Panc1 (cell line): Measurements from ENCODE around the gene IFIT3. TPM values are rescaled to one million over a fixed set of nuclear protein-coding genes. Genes with fewer than 3 reads are reported as not detected.

Source experiments
- ATAC-seq: fragments of 200-7000 bp; cut with Tn5 transposase; 2 replicates; pipeline ENCODE4 v1.9.1; 2020; ENCODE audit warnings: mild to moderate bottlenecking, moderate library complexity
- BruUV-seq: library from RNA; stranded (reverse); fragments of 400-500 nt; replicated peaks from 2 replicates; lab custom pipeline; 2021; lab: Mats Ljungman, UMichigan
- CTCF ChIA-PET: fragments of 300-600 bp; sonication (Branson Sonifier 250); formaldehyde crosslinking; loops from one replicate; lab custom pipeline; 2022; ENCODE audit warnings: antibody characterized with exemption; lab: Charles Lee
- POLR2A ChIA-PET: fragments of 300-600 bp; sonication (Branson Sonifier 250); formaldehyde crosslinking; loops from one replicate; lab custom pipeline; 2022; ENCODE audit warnings: antibody characterized with exemption; lab: Charles Lee
- DNase-seq: peaks from one replicate; pipeline ENCODE4 v3.0.0-alpha.2; 2010; ENCODE audit warnings: low read depth, low spot score
- H3K27ac ChIP-seq: 2 replicates; pipeline ENCODE4 v1.5.1; 2011; ENCODE audit warnings: mild to moderate bottlenecking, low read length, inconsistent platforms
- H3K27me3 ChIP-seq: fragments of 200-500 bp; sonication (Bioruptor generic); 2 replicates; pipeline ENCODE4 v1.6.0; 2014; ENCODE audit warnings: low read length, inconsistent platforms; ENCODE audit not compliant: control insufficient read depth, insufficient read depth
- H3K36me3 ChIP-seq: fragments of 200-500 bp; sonication (Bioruptor generic); 2 replicates; pipeline ENCODE4 v1.5.1; 2014; ENCODE audit warnings: inconsistent platforms, mild to moderate bottlenecking, low read length, moderate library complexity; ENCODE audit not compliant: control insufficient read depth, insufficient read depth
- H3K4me1 ChIP-seq: 2 replicates; pipeline ENCODE4 v1.5.1; 2011; ENCODE audit warnings: inconsistent platforms, mild to moderate bottlenecking, low read length, moderate library complexity; ENCODE audit not compliant: control insufficient read depth, insufficient read depth
- H3K4me3 ChIP-seq, 2 experiments: 2 replicates each; pipeline ENCODE4 v1.5.1; 2011 to 2012; ENCODE audit warnings: low read depth in 2 of 2, low read length in 2 of 2, mild to moderate bottlenecking in 2 of 2, inconsistent platforms in 1 of 2, moderate library complexity in 1 of 2
- H3K9me3 ChIP-seq: fragments of 200-500 bp; sonication (Bioruptor generic); 2 replicates; pipeline ENCODE4 v1.5.1; 2014; ENCODE audit warnings: low read depth, mild to moderate bottlenecking, inconsistent platforms, low read length, moderate library complexity; ENCODE audit not compliant: control insufficient read depth, insufficient read depth
- POLR2AphosphoS5 ChIP-seq: IDR thresholded peaks from 2 replicates; pipeline ENCODE4 v1.6.1; 2012; ENCODE audit warnings: mild to moderate bottlenecking, low read depth, low read length, moderate library complexity
- SIN3A ChIP-seq: IDR thresholded peaks from 2 replicates; pipeline ENCODE4 v1.6.1; 2012; ENCODE audit warnings: low read depth, mild to moderate bottlenecking, low read length, moderate library complexity, borderline replicate concordance; ENCODE audit not compliant: insufficient read depth
- TCF7L2 ChIP-seq: IDR thresholded peaks from 2 replicates; pipeline ENCODE4 v1.6.1; 2011; ENCODE audit warnings: mild to moderate bottlenecking, low read depth, low read length, inconsistent platforms
- in situ Hi-C: cut with HindIII; loops from 2 replicates; pipeline ENCODE4 v1.10.0; 2016; ENCODE audit warnings: low sequenced_read_pairs, low pct_unique_long_range_greater_than_20kb
- intact Hi-C: fragments of 100-400 bp; cut with micrococcal nuclease; formaldehyde crosslinking; loops from one replicate; pipeline ENCODE4 v1.10.0; 2022; ENCODE audit not compliant: unreplicated experiment
- total RNA-seq: library from RNA; stranded (reverse); gene quantifications from one replicate; pipeline ENCODE4 v1.2.1, GENCODE V29; 2021; ENCODE audit not compliant: unreplicated experiment
- TF ChIP-seq, protein P1 (sequence below): fragments of 450-650 bp; IDR thresholded peaks from 2 replicates; pipeline ENCODE4 v1.5.1; 2017; ENCODE audit warnings: mild to moderate bottlenecking
- TF ChIP-seq, protein P2 (sequence below), 2 experiments: IDR thresholded peaks; 2 replicates each; pipeline ENCODE4 v1.6.1; 2011 to 2012; ENCODE audit warnings: low read depth in 2 of 2, control low read depth in 1 of 2, low read length in 1 of 2, mild to moderate bottlenecking in 1 of 2, moderate library complexity in 1 of 2; ENCODE audit not compliant: insufficient read depth in 1 of 2

Gene IFIT3
- total RNA-seq, 1 experiment from 2014 or later = 29.8 TPM

DNA sequence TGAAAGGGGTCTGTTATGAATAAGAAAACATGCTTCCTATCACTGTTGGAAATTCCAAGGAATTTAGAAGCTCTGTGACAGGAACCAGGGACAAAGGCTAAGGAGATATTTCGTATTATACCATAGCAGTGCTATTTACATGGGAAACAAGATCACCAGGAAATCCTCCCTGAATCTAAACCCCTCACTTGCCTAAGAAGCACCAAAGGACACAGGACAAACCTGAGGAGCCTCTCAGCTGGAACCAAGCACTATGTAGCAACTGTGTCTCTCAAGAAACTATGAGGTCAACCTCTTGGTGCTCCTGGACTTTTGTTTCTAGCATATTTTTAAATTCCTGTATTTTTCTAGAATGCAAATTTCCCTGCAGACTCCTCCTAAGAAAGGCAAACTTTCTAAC is 29.3 kb downstream of the IFIT3 start:
- no peak for ATAC-seq
- Histone ChIP-seq H3K4me3 (no peak overlapping the region), H3K9me3 (no peaks in the 10 kb centered on the region), H3K27ac (no peak overlapping the region), H3K4me1 (peaks cover 5% of the 10 kb centered on the region), H3K27me3 (no peaks in the 10 kb centered on the region), H3K36me3 (no peaks in the 10 kb centered on the region)
- BruUV-seq = no TSS peak
- intact Hi-C loops = no loop called here
- no peak for DNase-seq
- TF ChIP-seq, protein P1, sequence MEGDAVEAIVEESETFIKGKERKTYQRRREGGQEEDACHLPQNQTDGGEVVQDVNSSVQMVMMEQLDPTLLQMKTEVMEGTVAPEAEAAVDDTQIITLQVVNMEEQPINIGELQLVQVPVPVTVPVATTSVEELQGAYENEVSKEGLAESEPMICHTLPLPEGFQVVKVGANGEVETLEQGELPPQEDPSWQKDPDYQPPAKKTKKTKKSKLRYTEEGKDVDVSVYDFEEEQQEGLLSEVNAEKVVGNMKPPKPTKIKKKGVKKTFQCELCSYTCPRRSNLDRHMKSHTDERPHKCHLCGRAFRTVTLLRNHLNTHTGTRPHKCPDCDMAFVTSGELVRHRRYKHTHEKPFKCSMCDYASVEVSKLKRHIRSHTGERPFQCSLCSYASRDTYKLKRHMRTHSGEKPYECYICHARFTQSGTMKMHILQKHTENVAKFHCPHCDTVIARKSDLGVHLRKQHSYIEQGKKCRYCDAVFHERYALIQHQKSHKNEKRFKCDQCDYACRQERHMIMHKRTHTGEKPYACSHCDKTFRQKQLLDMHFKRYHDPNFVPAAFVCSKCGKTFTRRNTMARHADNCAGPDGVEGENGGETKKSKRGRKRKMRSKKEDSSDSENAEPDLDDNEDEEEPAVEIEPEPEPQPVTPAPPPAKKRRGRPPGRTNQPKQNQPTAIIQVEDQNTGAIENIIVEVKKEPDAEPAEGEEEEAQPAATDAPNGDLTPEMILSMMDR = no peak
- TF ChIP-seq, protein P2, sequence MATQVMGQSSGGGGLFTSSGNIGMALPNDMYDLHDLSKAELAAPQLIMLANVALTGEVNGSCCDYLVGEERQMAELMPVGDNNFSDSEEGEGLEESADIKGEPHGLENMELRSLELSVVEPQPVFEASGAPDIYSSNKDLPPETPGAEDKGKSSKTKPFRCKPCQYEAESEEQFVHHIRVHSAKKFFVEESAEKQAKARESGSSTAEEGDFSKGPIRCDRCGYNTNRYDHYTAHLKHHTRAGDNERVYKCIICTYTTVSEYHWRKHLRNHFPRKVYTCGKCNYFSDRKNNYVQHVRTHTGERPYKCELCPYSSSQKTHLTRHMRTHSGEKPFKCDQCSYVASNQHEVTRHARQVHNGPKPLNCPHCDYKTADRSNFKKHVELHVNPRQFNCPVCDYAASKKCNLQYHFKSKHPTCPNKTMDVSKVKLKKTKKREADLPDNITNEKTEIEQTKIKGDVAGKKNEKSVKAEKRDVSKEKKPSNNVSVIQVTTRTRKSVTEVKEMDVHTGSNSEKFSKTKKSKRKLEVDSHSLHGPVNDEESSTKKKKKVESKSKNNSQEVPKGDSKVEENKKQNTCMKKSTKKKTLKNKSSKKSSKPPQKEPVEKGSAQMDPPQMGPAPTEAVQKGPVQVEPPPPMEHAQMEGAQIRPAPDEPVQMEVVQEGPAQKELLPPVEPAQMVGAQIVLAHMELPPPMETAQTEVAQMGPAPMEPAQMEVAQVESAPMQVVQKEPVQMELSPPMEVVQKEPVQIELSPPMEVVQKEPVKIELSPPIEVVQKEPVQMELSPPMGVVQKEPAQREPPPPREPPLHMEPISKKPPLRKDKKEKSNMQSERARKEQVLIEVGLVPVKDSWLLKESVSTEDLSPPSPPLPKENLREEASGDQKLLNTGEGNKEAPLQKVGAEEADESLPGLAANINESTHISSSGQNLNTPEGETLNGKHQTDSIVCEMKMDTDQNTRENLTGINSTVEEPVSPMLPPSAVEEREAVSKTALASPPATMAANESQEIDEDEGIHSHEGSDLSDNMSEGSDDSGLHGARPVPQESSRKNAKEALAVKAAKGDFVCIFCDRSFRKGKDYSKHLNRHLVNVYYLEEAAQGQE (IDR thresholded peaks at IDR 0.05; ENCODE audit: insufficient read depth in 1 of 2, low read depth in 2 of 2, low read length in 1 of 2) = no peak
- TF ChIP-seq POLR2AphosphoS5 = no peak
- TF ChIP-seq TCF7L2 = no peak
- TF ChIP-seq SIN3A = no peak
- in situ Hi-C loops = no loop called here
- ChIA-PET CTCF (no interaction called here), POLR2A (no interaction called here)

DNA sequence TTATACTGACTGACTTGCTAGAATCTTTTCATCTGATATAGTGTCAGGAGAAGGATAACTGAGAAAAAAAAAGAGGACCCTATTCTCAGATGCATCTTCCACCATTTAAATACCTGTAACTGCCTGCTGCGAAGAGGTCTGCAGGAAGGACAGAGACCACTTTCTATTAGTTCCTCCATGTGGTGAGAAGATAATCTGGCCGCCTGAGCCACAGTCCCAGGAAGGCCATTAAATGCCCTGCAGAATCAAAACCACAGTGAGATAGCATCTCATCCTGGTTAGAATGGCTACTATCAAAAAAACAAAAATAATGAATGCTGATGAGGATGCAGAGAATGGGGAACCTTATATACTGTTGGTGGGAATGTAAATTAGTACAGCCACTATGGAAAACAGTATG is 30.2 kb downstream of the IFIT3 start:
- in situ Hi-C loops = no loop called here
- no peak overlapping the region for H3K4me3 ChIP-seq
- DNase-seq = no peak
- no peak for ATAC-seq
- TF ChIP-seq TCF7L2 (no peak), SIN3A (no peak), POLR2AphosphoS5 (no peak)
- TF ChIP-seq, protein P2 (IDR thresholded peaks at IDR 0.05; ENCODE audit: insufficient read depth in 1 of 2, low read depth in 2 of 2, low read length in 1 of 2) = no peak
- TF ChIP-seq, protein P1 = no peak
- H3K4me1 ChIP-seq = no peaks in the 10 kb centered on the region; the same call in 1 of the 2 replicates
- no peaks in the 10 kb centered on the region for H3K27me3 ChIP-seq
- CTCF ChIA-PET = no interaction called here
- intact Hi-C loops = no loop called here
- POLR2A ChIA-PET = no interaction called here
- H3K27ac ChIP-seq = no peak overlapping the region
- H3K36me3 ChIP-seq = no peaks in the 10 kb centered on the region
- H3K9me3 ChIP-seq = no peaks in the 10 kb centered on the region
- BruUV-seq = no TSS peak
